ENCODE data around the gene FOXO3.

Gene FOXO3

DNA sequence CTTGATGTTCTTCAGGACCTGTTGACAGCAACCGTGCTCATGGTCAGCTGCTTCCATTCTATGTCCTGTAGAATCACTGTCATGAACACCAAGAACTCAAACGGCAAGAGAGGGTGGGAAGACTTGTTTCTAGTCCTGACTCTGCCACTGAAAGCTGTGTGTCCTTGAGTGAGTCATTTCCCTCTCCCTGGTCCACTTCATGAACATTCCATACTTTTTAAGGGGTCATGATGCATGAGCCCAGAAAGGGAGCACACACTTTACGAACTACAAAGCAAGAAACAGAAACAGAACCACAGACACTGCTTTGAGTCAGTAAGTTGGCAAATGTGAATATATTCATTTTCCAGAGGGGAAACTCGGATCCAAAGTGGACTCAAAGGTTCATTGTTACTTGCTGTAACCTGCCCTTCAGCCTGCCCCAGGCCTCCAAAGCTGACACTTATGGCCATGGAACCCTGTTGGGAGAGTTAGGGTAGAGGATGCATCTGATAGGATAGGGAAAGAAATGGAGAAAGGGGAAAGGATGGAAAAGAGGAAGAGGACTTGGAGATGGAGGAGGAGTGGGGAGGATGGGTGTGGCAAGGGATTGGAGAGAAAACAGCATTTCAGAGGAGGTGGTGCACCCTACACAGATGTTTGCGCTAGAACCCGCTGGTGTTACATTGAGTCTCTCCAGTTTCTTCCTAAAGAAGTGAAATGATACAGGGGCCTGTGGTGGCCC is 129.8 kb downstream of the FOXO3 start:
- no peak for DNase-seq

DNA sequence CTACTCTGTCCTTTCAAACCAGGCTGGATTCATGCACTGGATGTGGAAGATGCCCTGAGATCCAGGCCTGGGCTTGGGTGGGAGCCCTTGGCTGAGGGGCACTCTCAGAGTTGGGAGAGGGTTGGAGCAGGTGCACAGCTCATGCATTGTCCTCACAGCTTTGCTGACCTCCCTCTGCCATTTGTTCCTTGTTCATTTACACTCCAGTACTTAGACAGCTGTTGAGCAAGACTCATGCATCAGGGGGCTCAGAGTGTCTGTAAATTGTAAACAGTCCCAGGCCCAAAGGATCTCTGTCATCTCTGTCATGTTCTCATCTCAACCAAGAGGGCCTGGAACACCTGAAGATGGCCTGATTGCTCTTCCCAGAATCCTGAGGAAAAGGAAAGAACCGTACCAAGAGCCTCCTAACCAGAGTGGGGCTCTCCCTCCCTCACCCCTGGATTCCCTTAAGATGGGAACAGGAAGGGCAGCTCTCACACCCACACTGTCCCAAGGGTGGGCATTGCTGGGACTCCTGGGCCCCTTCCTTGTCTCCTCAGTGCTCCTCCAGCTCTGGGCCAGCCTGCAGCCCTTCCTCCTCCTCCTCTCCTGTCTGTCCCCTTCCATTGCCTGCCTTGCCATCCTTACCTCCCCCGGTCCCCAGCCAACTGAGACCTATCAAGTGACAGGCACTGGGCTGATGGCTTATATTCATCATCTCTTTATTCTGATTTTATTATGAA is 132.9 kb downstream of the FOXO3 start:
- no peak for DNase-seq

DNA sequence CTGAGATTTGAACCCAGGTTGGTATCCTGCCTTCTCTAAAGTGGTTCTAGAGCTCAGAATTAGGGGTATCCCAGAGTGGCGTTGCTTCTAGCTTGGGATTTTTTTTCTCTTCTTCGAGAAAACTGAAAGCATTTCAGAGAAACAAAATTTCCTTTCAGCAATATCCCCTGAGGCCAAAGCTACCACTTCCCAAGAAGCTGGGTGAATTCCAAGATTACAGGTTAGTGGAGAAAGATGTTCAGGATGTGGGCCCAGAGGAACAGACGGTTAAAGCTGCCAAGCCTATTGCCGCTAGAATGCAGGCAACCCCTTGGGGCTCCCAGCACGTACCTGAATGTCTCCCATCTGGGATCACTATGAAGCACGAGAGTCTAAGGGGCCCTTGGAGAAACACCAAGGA is 134.1 kb downstream of the FOXO3 start:
- no peak for DNase-seq

DNA sequence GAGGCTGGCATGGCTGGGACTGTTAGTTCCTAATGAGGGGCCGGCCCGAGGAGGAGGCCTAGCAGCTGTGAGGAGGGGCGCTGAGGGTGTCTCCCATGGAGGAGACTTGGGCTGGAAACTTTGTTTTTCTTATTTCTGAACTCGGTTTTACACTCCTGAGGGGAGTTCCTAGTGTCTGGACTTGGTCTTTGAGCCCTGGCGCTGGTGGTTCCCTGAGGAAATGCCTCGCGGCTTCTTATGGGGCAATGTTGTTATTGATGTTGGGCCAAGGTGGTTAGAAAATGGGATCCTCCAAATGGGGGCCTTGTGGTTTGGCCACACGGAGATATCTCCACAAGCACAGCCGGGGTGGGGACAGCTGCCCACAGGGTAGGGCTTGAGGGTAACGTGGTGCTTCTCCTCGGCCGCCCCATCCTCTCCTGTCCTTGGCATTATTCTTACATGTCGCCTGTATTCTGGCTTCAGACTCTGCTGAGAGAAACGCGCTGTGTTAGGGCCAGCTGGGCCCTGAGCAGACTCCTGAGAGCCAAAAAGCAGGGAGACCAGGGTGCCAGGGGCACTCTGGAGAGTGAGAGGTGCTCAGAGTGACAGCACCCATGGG is 136.9 kb downstream of the FOXO3 start:
- no peak for DNase-seq

DNA sequence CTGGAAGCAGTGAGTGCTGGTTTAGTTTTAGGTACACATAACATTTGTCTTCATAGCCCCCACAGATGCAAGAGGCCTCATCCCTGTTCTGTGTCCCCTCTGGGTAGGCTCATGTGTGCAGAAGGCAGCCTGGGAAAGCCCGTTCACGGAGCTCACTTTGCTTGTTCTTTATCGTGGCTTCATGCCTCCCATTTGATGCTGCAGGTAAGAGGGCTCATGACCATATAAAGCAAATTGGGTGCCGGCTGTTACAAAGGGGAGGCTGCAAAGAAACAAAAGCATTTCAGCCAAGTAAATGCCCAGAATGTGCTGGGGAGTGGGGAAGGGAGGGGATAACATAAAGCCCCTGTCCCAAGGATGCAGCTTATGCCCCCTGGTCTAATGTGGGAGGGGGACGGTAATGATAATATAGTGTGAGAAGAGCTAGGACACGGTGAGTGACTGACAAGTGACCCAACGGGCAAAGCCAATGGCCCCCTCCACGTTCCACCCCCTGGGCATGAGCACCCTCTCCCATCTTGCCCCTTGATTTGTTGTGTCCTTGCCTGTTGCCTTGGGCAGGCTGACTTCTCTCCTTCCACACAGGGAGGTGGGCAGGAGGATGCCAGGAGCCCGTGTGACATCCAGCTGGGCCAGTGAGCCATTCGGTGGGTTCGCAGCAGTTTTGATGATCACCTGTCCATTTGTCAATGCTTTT is 138.0 kb downstream of the FOXO3 start:
- no peak for DNase-seq

DNA sequence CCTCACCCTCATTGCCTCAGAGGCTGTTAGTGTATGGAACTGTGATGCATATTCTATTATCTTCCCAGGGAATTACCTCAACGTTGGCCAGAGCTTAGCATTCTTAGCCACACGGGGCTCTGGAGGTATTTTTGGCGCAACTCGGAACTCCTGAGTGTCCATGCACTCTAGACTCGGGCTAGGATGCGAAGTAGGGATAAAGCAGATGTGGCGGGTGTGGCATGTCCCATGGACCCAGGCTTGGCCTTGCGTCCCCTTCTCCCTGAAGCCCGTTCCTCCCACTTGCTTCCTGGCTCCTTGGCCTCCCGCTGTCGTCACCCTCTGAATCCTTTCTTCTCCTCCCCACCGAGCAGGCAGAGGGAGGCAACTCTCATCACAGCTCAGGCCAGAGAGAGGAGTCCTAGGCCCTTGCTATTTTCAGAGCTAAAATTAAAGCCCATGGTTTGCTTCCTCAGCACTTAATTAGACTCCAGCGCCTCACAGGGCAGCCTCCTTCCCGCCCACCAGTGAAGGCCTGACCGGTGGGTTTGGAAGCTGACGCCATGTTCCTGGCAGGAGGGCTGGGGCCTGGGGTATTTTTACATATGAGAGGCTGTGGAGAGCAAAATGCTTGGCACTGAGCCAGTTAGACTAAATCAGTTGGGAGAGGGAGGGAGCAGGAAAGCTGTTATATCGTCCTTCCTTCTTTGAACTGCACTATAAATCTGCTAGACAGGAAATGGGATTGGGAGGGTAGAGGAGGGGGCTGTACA is 138.7 kb downstream of the FOXO3 start:
- no peak for DNase-seq

DNA sequence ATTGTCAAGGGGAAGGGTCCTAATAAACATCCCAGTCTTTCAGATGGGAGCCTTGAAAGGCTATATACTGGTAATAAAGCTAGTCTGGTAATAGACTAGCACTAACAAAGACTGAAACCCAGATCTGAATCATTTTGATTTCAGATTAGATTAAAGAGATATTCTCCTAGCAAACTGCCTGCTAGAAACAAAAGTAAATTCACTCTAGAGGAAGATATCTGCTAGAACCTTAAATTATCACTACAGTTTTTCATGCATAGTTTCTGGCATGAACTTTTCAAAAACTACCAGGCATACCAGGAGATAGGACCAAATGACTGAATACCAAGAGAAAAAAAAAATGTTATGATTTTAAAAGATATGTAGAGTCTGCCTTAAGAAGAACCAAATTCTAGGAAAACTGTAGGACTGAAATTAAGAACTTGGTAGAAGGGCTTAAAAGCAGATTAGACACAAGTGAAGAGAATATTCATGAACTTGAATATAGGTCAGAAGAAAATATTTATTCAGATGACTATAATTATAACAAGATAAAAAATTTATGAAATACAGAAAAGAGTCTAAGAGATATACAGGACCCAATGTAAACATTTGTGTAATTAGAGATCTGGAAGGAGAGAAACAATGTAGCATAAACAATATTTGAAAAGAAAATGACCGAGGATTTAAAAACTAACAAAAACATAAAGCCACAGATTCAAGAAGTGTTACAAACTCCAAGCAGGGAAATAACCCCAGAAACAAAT is 141.6 kb downstream of the FOXO3 start:
- no peak for DNase-seq

DNA sequence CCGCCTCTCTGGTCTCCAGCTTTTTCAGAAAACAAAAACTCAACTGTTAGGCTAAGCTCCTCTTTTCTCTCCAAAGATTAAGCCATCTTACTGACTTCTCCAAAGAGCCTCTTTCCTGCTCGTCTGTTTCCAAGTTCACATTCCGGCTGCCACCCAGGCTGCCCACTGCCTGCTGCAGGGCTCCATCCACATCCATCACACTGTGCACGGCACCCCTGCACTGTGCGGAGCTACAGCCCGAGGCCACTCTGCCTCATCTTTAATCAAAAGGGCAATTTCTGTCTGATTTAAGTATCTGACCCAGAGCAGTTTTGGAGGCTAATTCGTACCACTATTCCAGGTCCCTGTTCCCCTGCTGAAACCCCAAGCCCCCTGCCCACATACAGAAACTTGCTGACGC is 145.9 kb downstream of the FOXO3 start:
- no peak for DNase-seq

DNA sequence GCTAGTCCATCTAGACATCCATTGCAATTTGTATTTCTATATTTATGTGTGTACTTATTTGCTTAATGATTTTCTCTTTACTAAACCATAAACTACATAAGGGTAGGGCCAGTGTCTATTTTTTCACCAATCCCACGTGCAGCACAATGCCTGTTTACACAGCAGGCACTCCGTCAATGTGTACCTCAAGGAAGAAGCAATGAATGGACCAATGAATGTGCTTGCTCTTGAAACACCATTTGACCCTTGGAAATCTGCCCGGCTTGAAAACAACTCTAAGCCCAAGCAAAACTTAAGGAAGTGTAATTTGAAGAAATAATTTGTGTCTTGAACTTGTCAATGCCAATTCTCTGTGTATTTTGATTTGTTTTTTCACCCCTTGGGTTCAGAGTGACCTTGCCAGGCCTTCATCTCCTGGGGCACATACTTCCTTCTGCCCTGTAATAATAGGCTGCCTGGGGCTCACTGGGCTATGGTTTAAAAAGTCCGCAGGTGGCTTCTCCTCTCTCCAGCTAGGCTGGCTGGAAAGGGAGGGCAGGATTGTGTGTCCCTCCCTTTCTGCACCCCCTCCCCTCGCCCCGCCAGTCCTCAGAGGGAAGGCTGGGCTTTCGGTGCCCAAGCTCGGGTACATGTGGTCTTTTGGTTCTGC is 146.7 kb downstream of the FOXO3 start:
- DNase-seq = no peak

DNA sequence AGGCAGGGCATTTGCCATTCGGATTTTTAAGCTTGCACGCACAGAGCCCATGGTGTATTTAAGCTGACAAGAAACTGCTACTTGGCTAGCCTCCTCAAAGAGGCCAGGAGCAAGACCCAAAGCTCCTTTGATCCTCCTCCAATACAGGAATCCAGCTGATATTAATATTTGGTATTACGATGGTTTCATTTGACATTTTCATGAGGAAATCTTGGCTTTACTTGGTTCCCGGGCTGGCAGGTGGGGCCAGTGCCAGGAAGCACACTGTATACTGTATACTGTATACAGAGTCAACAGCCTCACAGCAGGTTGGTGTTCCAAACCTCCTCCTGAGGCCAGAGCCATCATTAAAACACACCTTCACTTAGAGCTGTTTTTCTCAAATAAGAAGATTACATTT is 149.3 kb downstream of the FOXO3 start:
- no peak for DNase-seq

DNA sequence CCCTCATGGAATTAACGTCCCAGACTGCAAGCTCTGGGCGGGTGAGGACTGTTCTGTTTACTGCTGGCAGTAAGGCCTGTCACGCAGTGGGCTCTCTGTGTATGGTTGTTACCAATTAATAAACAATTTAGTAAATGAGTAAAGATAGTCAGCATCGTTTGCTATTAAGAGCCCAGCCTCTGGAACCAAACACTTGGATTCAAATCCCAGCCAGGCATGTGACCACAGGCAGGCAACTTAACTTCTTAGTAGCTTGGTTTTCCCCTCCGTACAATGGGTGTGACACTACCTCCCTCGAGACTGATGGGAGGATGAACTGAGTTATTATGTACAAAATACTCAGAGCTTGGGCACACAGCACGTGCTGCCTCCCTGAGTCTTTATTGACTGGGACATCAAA is 149.8 kb downstream of the FOXO3 start:
- DNase-seq = no peak

DNA sequence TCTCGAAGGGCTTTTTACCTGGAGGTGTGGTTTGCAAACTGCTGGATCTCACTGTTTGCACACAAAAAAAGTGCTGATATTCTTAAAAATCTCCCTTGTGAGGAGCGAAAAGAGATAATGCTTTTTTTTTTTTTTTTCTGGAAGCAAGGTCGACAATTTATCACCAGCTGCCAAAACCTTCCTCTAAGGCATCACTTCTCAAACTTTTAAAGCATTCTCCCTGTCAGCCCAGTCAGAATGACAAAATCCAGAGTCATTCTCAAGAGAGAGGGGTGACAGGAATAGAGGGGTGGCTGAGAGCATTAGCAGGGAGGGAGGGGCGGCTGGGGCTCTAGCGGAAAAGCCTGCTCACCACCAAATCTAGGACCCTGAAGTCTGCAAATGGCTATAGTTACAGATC is 150.4 kb downstream of the FOXO3 start:
- DNase-seq = no peak

DNA sequence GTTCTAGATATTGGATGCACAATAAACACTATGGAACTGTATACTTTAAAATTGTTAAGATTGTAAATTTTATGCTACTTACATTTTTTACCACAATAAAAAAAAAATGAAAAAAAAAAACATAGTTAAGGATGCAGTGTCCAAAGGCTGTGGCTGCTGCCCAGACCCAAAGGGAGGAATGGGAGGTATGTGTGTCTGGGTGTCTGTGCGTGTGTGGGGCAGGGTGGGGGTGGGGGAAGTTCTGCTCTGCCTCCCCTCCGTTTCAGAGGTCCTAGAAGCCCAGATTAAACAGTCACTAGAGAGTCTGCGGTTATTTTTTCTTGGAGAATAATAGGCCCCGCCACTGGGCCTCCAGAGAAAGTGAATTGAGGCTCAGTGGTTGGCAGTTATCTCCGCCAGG is 151.1 kb downstream of the FOXO3 start:
- no peak for DNase-seq

DNA sequence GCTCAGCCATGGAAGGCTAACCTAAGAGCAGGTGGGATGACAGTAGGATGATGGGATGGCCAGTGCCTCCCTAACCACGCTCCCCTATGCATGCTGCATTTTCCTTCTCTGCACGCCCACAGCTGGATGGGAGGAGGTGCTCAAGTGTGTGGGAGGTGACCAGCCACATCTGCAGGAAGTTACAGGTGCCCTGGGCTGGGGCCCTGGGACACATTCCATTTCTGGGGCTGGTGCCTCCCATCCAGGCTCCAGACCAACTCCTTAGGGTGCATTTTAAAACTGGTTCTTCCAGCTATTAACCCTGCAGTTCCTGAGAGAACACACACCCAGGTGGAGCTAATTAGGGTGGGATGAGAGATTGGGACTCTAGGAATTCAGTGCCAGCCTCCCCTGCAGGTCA is 152.2 kb downstream of the FOXO3 start:
- no peak for DNase-seq

DNA sequence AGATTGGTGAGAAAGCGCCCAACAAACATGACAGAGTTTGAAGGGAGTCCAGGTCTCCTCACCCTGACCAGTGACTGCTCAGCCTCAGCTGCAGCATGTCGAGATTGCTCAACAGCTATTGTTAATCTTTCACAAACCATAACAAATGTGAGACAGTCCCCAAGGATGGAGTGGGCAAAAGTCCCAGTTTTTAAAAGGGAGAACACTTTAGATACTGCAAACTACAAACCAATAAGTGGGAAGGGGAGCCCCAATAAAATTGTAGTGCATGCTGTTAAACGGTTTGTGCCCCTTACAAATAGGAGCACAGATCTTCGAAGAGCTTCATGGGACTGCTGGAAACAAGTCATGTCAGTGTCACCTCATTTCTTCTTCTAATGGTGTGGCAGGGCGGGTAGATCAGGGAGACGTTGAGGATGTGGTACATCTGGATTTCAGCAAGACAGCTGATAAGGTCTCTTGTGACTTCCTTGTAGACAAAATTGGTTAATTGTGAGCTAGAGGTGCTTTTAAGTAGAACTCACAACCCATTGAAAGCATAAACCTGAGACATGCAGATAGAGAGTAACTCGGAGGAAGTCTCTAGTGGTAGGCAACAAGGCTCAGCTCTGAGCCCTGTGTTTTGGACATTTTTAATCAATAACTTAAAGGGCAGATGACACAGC is 153.5 kb downstream of the FOXO3 start:
- DNase-seq = no peak

DNA sequence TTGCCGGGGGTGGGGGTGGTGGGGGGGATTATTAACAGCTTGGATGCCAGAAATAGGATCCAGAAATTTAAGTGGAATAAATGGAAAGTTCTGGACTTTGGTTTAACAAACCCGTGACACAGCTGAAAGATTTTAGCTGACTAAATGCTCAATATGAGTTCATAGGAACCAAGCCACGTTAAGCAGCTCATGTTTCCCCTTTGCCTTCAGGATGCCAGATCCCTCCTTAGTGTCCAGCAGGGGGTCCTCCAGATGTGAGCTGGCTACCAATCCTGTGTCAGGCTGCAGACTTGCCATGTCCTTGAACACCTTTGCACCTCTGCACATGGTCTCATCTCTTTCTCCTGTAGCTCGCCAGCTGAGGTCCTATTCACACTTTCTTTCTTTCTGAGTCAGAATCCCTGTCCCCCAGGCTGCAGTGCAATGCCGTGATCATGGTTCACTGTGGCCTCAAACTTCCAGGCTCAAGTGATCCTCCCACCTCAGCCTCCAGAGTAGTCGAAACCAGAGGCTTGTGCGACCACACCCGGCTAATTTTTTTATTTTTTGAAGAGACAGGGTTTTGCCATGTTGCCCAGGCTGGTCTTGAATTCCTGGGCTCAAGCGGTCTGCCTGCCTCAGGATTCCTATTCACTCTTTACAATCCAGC is 154.2 kb downstream of the FOXO3 start:
- no peak for DNase-seq

DNA sequence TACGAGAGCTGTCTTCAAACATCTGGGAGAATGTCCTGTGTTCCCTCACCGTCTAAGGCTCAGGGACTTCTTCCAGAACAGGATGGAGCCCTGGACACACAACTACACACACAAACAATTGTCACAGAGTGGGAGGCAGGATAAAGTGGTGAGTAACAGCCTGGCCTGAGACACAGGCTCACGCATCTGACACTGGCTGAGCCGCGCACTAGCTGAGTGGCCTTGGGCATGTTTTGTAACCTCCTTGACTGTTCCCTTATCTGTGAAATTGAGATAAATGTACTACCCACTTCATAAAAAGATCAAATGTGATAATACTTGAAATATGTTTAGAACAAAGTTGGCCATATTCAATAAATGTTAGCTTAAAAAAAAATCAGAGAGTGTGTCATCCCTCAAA is 155.1 kb downstream of the FOXO3 start:
- DNase-seq = no peak

DNA sequence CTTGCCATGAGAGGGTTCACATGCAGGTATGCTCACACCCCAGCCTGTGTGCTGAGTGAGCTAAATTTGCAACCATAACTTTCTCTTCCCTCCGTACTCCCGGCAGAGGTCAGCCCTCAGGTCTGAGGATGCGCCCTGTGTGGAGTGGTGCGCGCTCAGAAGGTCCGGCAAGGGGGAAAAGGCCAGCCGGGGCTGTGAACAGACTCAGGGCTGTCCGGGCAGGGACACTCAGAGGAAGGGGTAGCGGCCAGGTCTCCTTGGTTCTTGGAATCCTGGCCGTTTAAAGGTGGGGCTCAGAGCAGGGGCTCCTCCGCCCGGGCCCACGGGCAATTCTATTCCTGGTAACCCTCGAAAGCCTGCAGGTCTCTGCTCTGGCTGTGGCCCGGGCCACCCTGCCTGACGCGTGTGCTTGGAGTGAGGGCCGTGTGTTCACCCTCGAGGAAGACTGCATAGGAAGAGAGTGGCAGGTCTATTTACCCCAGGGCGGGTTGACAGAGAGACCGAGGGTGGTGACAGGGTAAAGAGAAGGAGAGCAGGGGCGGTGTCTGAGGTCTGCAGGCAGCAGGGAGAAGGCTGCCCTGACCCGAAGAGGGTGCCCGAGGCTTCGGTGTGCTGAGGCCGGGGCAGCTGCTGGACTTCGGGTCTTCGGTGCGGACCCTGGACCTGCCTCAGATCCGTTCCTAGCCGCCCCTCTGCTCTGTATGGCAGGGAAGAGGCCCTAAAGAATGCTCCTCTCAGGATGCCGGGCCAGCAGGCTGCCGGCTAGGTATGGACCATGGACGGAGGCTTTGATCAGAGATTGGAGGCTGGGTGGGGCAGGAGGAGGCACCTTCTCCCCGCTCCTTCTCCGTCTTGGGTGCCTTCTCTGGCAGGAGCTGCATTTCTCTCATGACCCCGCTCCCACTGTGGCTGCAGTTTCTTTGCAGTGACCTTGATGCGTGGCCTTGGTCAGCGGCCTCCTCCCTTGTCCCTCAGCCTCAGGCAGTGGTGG is 156.4 kb downstream of the FOXO3 start:
- DNase-seq = no peak

DNA sequence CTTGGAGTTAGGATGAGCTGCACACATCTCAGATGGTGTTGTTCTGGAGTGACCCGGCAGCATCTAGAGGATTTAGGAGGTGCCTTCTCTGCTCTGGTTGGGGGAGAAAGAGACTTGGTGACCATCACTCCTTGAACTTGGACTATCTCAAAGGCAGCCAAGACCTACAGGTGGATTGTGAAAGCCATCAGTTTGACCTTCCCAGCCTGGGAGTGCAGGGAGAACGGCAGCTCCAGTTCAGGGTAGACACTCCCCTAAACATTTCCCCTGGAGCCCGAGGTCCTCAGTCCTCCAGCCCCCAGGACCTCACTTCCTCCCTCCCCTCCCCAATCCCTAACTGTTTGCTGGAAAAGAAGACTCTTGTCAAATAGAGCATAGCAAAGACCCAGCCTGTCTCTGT is 158.8 kb downstream of the FOXO3 start:
- DNase-seq = no peak

Measured in activated CD4-positive, alpha-beta T cell treated with anti-CD3 and anti-CD28 coated beads, Interleukin-2, amount 50 U/mL, for 1 hour (primary cell).